CD14-positive monocyte (primary cell): ENCODE data around the gene CCDC178. TPM values are rescaled to one million over a fixed set of nuclear protein-coding genes. Genes with fewer than 3 reads are reported as not detected.

Experiments
- DNase-seq, 3 donors: peaks; one replicate each; pipeline ENCODE4 v3.0.0-alpha.2; 2011 to 2022
- H2AFZ ChIP-seq: 2 replicates; pipeline ENCODE4 v1.6.0; 2012; ENCODE audit warnings: mild to moderate bottlenecking, low read depth, low read length, inconsistent platforms; ENCODE audit not compliant: insufficient read depth, poor library complexity, severe bottlenecking
- H3K27ac ChIP-seq, 2 donors: 1 replicate in 1 of 2; 2 replicates in 1 of 2; pipeline ENCODE4 v1.5.1; 2012 to 2013; ENCODE audit warnings: low read length in 2 of 2, control low read depth in 1 of 2, inconsistent platforms in 1 of 2, low read depth in 1 of 2, mild to moderate bottlenecking in 1 of 2
- H3K27me3 ChIP-seq, 2 donors: one replicate each; pipeline versions ENCODE4 v1.6.0 to v1.6.1; 2011 to 2013; ENCODE audit warnings: low read length in 2 of 2; ENCODE audit not compliant: control insufficient read depth in 2 of 2, insufficient read depth in 2 of 2
- H3K36me3 ChIP-seq, 2 donors: replicated peaks in 1 of 2; 1 replicate in 1 of 2; 2 replicates in 1 of 2; pipeline versions ENCODE4 v1.5.1 to v1.6.1; 2012 to 2013; ENCODE audit warnings: low read length in 2 of 2, control low read depth in 1 of 2, inconsistent platforms in 1 of 2, mild to moderate bottlenecking in 1 of 2; ENCODE audit not compliant: insufficient read depth in 2 of 2, control insufficient read depth in 1 of 2
- H3K4me1 ChIP-seq, 2 donors: 1 replicate in 1 of 2; 2 replicates in 1 of 2; pipeline versions ENCODE4 v1.5.1 to v1.6.1; 2012 to 2013; ENCODE audit warnings: low read length in 2 of 2, control low read depth in 1 of 2, inconsistent platforms in 1 of 2, mild to moderate bottlenecking in 1 of 2, moderate library complexity in 1 of 2; ENCODE audit not compliant: insufficient read depth in 2 of 2, control insufficient read depth in 1 of 2
- H3K4me2 ChIP-seq: replicated peaks from 2 replicates; pipeline ENCODE3; 2012; ENCODE audit warnings: low read length, moderate library complexity, mild to moderate bottlenecking; ENCODE audit not compliant: poor library complexity, severe bottlenecking; ENCODE audit errors: extremely low read depth
- H3K4me3 ChIP-seq, 3 experiments: fragments of 200-600 bp in 1 of 3; sonication (generic) in 1 of 3; replicated peaks in 1 of 3; 1 replicate in 2 of 3; 2 replicates in 1 of 3; pipeline ENCODE4 v1.5.1; 2011 to 2013; ENCODE audit warnings: low read length in 3 of 3, mild to moderate bottlenecking in 3 of 3, control low read depth in 2 of 3, low read depth in 2 of 3, inconsistent platforms in 1 of 3, moderate library complexity in 1 of 3
- H3K79me2 ChIP-seq: 2 replicates; pipeline ENCODE4 v1.6.0; 2012; ENCODE audit warnings: mild to moderate bottlenecking, control low read depth, inconsistent platforms, low read length, moderate library complexity; ENCODE audit not compliant: insufficient read depth
- H3K9ac ChIP-seq: 2 replicates; pipeline ENCODE4 v1.6.0; 2017; ENCODE audit warnings: low read length, mild to moderate bottlenecking; ENCODE audit not compliant: insufficient read depth, poor library complexity, severe bottlenecking
- H3K9me3 ChIP-seq, 2 donors: replicated peaks in 1 of 2; 1 replicate in 1 of 2; 2 replicates in 1 of 2; pipeline versions ENCODE4 v1.5.1 to v1.6.1; 2012 to 2013; ENCODE audit warnings: low read length in 2 of 2, control low read depth in 1 of 2; ENCODE audit not compliant: control insufficient read depth in 1 of 2, insufficient read depth in 1 of 2
- H4K20me1 ChIP-seq: 2 replicates; pipeline ENCODE4 v1.6.0; 2012; ENCODE audit warnings: mild to moderate bottlenecking, low read length, control low read depth, moderate library complexity; ENCODE audit not compliant: insufficient read depth
- H3K27ac Mint-ChIP-seq, 7 donors: one replicate each; pipeline ENCODE4 v1.8.0; 2020; ENCODE audit warnings: mild to moderate bottlenecking in 7 of 7, mixed read lengths in 7 of 7, moderate library complexity in 6 of 7, inconsistent platforms in 2 of 7
- H3K27me3 Mint-ChIP-seq, 3 donors: one replicate each; pipeline ENCODE4 v1.8.0; 2021 to 2022; ENCODE audit warnings: low read depth in 3 of 3, mild to moderate bottlenecking in 3 of 3, mixed read lengths in 3 of 3, moderate library complexity in 3 of 3, inconsistent platforms in 1 of 3
- H3K36me3 Mint-ChIP-seq, 2 donors: one replicate each; pipeline ENCODE4 v1.8.0; 2020; ENCODE audit warnings: mixed read lengths in 2 of 2, inconsistent platforms in 1 of 2, mild to moderate bottlenecking in 1 of 2
- H3K4me1 Mint-ChIP-seq: one replicate; pipeline ENCODE4 v1.8.0; 2020; ENCODE audit warnings: mild to moderate bottlenecking, mixed read lengths
- H3K4me3 Mint-ChIP-seq, 2 donors: one replicate each; pipeline ENCODE4 v1.8.0; 2020; ENCODE audit warnings: mild to moderate bottlenecking in 2 of 2, mixed read lengths in 2 of 2, moderate library complexity in 1 of 2
- H3K9me3 Mint-ChIP-seq, 7 donors: one replicate each; pipeline ENCODE4 v1.8.0; 2020 to 2022; ENCODE audit warnings: mixed read lengths in 7 of 7, mild to moderate bottlenecking in 6 of 7, moderate library complexity in 6 of 7, inconsistent platforms in 2 of 7
- WGBS: methylation state at CpG from one replicate; pipeline ENCODE4 v1.1.5; 2013; ENCODE audit warnings: missing lambda C conversion rate; ENCODE audit not compliant: insufficient coverage; 5-methylcytosine and 5-hydroxymethylcytosine counted together
- intact Hi-C, 2 donors: fragments of 100-400 bp; cut with micrococcal nuclease; formaldehyde crosslinking; loops; one replicate each; pipeline versions ENCODE4 v1.15.0 to v1.15.1; 2023
- polyA plus RNA-seq, 3 donors: library from polyadenylated mRNA; depleted of rRNA in 1 of 3; unstranded in 2 of 3; stranded (reverse) in 1 of 3; fragments of 300-500 nt in 2 of 3; fragments of >200 nt in 1 of 3; fragmentation: Illumina TruSeq in 2 of 3; gene quantifications; 1 replicate in 2 of 3; 2 replicates in 1 of 3; pipeline ENCODE4 v1.2.3, GENCODE V29; 2012 to 2021
- TF ChIP-seq, protein P1 (sequence below): fragments of 200-600 bp; IDR thresholded peaks from one replicate; pipeline ENCODE4 v1.8.0; 2022; ENCODE audit warnings: antibody characterized with exemption, mild to moderate bottlenecking

CCDC178 gene
- polyA plus RNA-seq, 3 donors: not detected

DNA sequence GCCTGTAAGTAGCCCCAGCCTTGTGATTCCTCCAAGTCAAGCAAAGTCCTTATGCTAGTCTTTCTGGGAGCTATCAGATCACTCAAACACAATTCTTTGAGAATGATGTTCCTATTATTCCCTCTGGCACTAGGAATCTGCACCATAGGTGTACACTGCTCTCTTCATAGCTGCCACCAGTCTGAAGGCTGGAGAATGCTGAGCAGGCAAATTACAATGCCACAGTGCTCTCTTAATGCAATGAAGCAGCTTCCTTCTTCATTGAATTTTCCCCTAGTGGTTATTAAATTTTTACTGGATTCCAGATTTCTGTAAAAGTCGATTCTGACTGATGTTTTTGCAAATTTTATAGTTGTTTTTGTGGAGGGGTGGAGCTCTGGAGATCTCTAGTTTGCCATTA, 84.8 kb downstream of the CCDC178 start:
- Histone ChIP-seq H3K36me3 (no peaks in the 10 kb centered on the region), H3K79me2 (no peaks in the 10 kb centered on the region), H3K27ac (no peak overlapping the region), H3K9ac (no peak overlapping the region), H3K4me2 (no peak overlapping the region), H3K4me3 (no peak overlapping the region), H3K4me1 (no peaks in the 10 kb centered on the region), H3K27me3 (no peaks in the 10 kb centered on the region), H2AFZ (no peak overlapping the region), H3K9me3 (no peaks in the 10 kb centered on the region), H4K20me1 (no peaks in the 10 kb centered on the region)
- TF ChIP-seq, protein P1, sequence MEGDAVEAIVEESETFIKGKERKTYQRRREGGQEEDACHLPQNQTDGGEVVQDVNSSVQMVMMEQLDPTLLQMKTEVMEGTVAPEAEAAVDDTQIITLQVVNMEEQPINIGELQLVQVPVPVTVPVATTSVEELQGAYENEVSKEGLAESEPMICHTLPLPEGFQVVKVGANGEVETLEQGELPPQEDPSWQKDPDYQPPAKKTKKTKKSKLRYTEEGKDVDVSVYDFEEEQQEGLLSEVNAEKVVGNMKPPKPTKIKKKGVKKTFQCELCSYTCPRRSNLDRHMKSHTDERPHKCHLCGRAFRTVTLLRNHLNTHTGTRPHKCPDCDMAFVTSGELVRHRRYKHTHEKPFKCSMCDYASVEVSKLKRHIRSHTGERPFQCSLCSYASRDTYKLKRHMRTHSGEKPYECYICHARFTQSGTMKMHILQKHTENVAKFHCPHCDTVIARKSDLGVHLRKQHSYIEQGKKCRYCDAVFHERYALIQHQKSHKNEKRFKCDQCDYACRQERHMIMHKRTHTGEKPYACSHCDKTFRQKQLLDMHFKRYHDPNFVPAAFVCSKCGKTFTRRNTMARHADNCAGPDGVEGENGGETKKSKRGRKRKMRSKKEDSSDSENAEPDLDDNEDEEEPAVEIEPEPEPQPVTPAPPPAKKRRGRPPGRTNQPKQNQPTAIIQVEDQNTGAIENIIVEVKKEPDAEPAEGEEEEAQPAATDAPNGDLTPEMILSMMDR: no peak
- intact Hi-C loops: no loop called here
- Mint-ChIP-seq H3K9me3 (peaks cover 0 to 7% (median 0%) of the 10 kb centered on the region in 7 donors), H3K4me3 (no peak overlapping the region), H3K27ac (no peak overlapping the region), H3K27me3 (peaks cover 0 to 2% (median 0%) of the 10 kb centered on the region in 3 donors), H3K4me1 (no peaks in the 10 kb centered on the region), H3K36me3 (no peaks in the 10 kb centered on the region)
- no CpG with 5 or more reads among the region's 1 CpG for WGBS
- DNase-seq: no peak

DNA sequence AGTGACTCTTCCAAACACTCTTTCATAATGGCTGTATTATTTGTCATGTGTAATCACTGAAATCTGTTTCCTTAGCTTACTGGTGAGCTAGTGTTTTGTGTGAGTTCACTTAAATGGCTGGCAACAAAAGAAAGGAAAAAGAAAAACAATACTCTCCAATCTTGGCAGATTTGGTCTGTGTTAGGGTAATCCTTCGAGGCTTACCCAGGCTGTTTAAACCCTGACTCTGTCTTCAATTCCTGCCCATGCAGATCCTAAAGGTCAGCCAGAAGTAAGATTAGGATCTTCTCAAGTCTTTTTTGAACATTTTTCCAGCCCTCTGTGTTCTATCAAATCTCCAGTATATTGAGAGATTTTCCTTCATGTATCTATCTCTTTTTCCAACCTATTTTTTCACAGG, 85.3 kb downstream of the CCDC178 start:
- WGBS: no CpG with 5 or more reads among the region's 1 CpG
- Histone ChIP-seq H3K9me3 (no peaks in the 10 kb centered on the region), H3K4me2 (no peak overlapping the region), H4K20me1 (no peaks in the 10 kb centered on the region), H2AFZ (no peak overlapping the region), H3K27ac (no peak overlapping the region), H3K27me3 (no peaks in the 10 kb centered on the region), H3K4me3 (no peak overlapping the region), H3K4me1 (no peaks in the 10 kb centered on the region), H3K79me2 (no peaks in the 10 kb centered on the region), H3K9ac (no peak overlapping the region), H3K36me3 (no peaks in the 10 kb centered on the region)
- peaks cover 0 to 7% (median 0%) of the 10 kb centered on the region in 7 donors for H3K9me3 Mint-ChIP-seq
- intact Hi-C loops: no loop called here
- no peak for DNase-seq
- no peak overlapping the region for H3K27ac Mint-ChIP-seq
- no peaks in the 10 kb centered on the region for H3K36me3 Mint-ChIP-seq
- H3K27me3 Mint-ChIP-seq: peaks cover 0 to 2% (median 0%) of the 10 kb centered on the region in 3 donors
- TF ChIP-seq, protein P1: no peak
- H3K4me3 Mint-ChIP-seq: no peak overlapping the region
- no peaks in the 10 kb centered on the region for H3K4me1 Mint-ChIP-seq
